Fibroblast of mammary gland (primary cell): ENCODE results near the gene EVC2.

Experiments
- DNase-seq: peaks from one replicate; pipeline ENCODE4 v3.0.0-alpha.2; 2010; ENCODE audit warnings: low read depth
- H3K4me3 ChIP-seq: 2 replicates; pipeline ENCODE4 v1.5.1; 2011; ENCODE audit warnings: low read depth, mild to moderate bottlenecking, low read length, moderate library complexity; ENCODE audit not compliant: control insufficient read depth
- CTCF ChIP-seq: conservative IDR thresholded peaks from 2 replicates; pipeline ENCODE4 v1.5.1; 2011; ENCODE audit warnings: low read depth, low read length, inconsistent platforms; ENCODE audit not compliant: control insufficient read depth, insufficient read depth

Gene EVC2

GRCh38 chr4:5701971-5702370, 6.4 kb downstream of the EVC2 start:
- TF ChIP-seq CTCF, result no peak
- H3K4me3 ChIP-seq, result no peak overlapping the region

GRCh38 chr4:5700459-5700858, 7.9 kb downstream of the EVC2 start:
- TF ChIP-seq CTCF, result no peak
- no peak for DNase-seq
- no peak overlapping the region for H3K4me3 ChIP-seq

More at GRCh38 chr4:5701971-5702370, 6.4 kb downstream of the EVC2 start:
- no peak for DNase-seq

GRCh38 chr4:5696341-5696740, 12.0 kb downstream of the EVC2 start:
- DNase-seq, result no peak
- TF ChIP-seq CTCF, result no peak
- no peak overlapping the region for H3K4me3 ChIP-seq

GRCh38 chr4:5693871-5694270, 14.5 kb downstream of the EVC2 start:
- TF ChIP-seq CTCF, result no peak

GRCh38 chr4:5691491-5692132, 16.7 kb downstream of the EVC2 start:
- no peak overlapping the region for H3K4me3 ChIP-seq
- no peak for DNase-seq
- no peak for TF ChIP-seq CTCF

More at GRCh38 chr4:5693871-5694270, 14.5 kb downstream of the EVC2 start:
- DNase-seq, result no peak
- H3K4me3 ChIP-seq, result no peak overlapping the region

GRCh38 chr4:5689065-5689464, 19.3 kb downstream of the EVC2 start:
- DNase-seq, result no peak
- TF ChIP-seq CTCF, result no peak
- H3K4me3 ChIP-seq, result no peak overlapping the region

GRCh38 chr4:5686338-5686737, 22.0 kb downstream of the EVC2 start:
- DNase-seq, result no peak
- no peak overlapping the region for H3K4me3 ChIP-seq
- no peak for TF ChIP-seq CTCF
